Fibroblast of lung (primary cell): ENCODE data around the gene DDRGK1. TPM values are rescaled to one million over a fixed set of nuclear protein-coding genes. Genes with fewer than 3 reads are reported as not detected.
"Not testable (repeated sequence)": the region's sequence is repeated elsewhere in the genome, so short reads cannot be mapped to it uniquely, and the experiment has no call there.

Source experiments
- DNase-seq, 2 donors: peaks; one replicate each; pipeline versions ENCODE4 v3.0.0 to v3.0.0-alpha.2; 2010; ENCODE audit warnings: low read depth in 2 of 2
- H2AFZ ChIP-seq: 2 replicates; pipeline ENCODE4 v1.5.1; 2012; ENCODE audit warnings: low read length, control low read depth, inconsistent platforms
- H3K27ac ChIP-seq: 2 replicates; pipeline ENCODE4 v1.5.1; 2011; ENCODE audit warnings: low read length, control low read depth; ENCODE audit not compliant: insufficient read depth
- H3K27me3 ChIP-seq: 2 replicates; pipeline ENCODE4 v1.5.1; 2011; ENCODE audit warnings: mild to moderate bottlenecking, low read length; ENCODE audit not compliant: control insufficient read depth, insufficient read depth
- H3K36me3 ChIP-seq: 2 replicates; pipeline ENCODE4 v1.5.1; 2011; ENCODE audit warnings: low read length; ENCODE audit not compliant: control insufficient read depth, insufficient read depth
- H3K4me1 ChIP-seq: 2 replicates; pipeline ENCODE4 v1.5.1; 2011; ENCODE audit warnings: low read length; ENCODE audit not compliant: control insufficient read depth, insufficient read depth; ENCODE audit errors: extremely low read depth
- H3K4me2 ChIP-seq: 2 replicates; pipeline ENCODE4 v1.5.1; 2011; ENCODE audit warnings: low read length, control low read depth; ENCODE audit not compliant: insufficient read depth; ENCODE audit errors: extremely low read depth
- H3K4me3 ChIP-seq, 4 experiments: fragments of 200-600 bp in 1 of 4; sonication (generic) in 1 of 4; replicated peaks in 1 of 4; 2 replicates each; pipeline ENCODE4 v1.5.1; 2011 to 2016; ENCODE audit warnings: low read length in 4 of 4, low read depth in 3 of 4, mild to moderate bottlenecking in 3 of 4, control low read depth in 2 of 4, inconsistent platforms in 1 of 4, mixed read lengths in 1 of 4; ENCODE audit not compliant: insufficient read depth in 1 of 4; ENCODE audit errors: control extremely low read depth in 1 of 4
- H3K79me2 ChIP-seq: 2 replicates; pipeline ENCODE4 v1.5.1; 2012; ENCODE audit warnings: mild to moderate bottlenecking, low read length, inconsistent platforms; ENCODE audit not compliant: control insufficient read depth, insufficient read depth
- H3K9ac ChIP-seq: 2 replicates; pipeline ENCODE4 v1.5.1; 2011; ENCODE audit warnings: mild to moderate bottlenecking, low read length, control low read depth; ENCODE audit not compliant: insufficient read depth
- H3K9me3 ChIP-seq: 2 replicates; pipeline ENCODE4 v1.5.1; 2012; ENCODE audit warnings: low read depth, low read length; ENCODE audit not compliant: control insufficient read depth, insufficient read depth
- H4K20me1 ChIP-seq: 2 replicates; pipeline ENCODE4 v1.5.1; 2011; ENCODE audit warnings: low read length; ENCODE audit not compliant: control insufficient read depth, insufficient read depth; ENCODE audit errors: extremely low read depth
- EZH2 ChIP-seq: IDR thresholded peaks from 2 replicates; pipeline ENCODE4 v1.5.1; 2012; ENCODE audit warnings: low read length, control low read depth, mild to moderate bottlenecking; ENCODE audit errors: missing control alignments
- polyA plus RNA-seq, 2 donors: library from polyadenylated mRNA; depleted of rRNA in 1 of 2; stranded (reverse) in 1 of 2; unstranded in 1 of 2; fragments of >200 nt; gene quantifications; 2 replicates each; pipeline ENCODE4 v1.2.1, GENCODE V29; 2011 to 2012; ENCODE audit warnings: missing spikeins in 1 of 2
- total RNA-seq: library from RNA; depleted of rRNA; stranded (reverse); fragments of >200 nt; gene quantifications from 2 replicates; pipeline ENCODE4 v1.2.1, GENCODE V29; 2014
- TF ChIP-seq, protein P1 (sequence below), 2 donors: IDR thresholded peaks in 1 of 2; conservative IDR thresholded peaks in 1 of 2; 1 replicate in 1 of 2; 2 replicates in 1 of 2; pipeline ENCODE4 v1.5.1; 2011 to 2012; ENCODE audit warnings: low read length in 2 of 2, control low read depth in 1 of 2, inconsistent platforms in 1 of 2, low read depth in 1 of 2, mild to moderate bottlenecking in 1 of 2

The DDRGK1 gene
- total and polyA plus RNA-seq, 2 donors (not counting 1 experiment from before 2014, with no cell fraction given), result 35.5 to 37.5 TPM

DNA sequence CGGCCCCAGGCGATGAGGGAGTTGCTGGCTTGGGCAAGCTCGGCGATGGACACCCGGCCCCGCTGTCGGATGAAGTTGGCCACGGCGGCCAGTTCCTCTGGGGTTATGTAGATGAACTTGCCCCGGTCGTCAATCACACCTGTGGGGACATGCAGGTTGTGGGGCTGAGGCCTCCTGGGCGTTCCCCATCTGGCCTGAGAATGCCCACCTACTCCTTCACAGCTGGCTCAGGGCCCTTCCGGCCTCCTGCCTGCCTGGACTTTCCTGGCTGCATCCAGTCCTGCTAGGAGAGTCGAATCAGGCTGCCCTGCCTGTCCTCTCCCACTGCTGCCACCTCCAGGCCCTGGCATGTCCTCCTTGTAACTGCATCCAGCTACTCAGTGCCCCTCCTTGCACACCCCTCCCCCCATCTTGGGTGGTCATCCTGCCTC lies 13.8 kb downstream of the DDRGK1 start:
- Histone ChIP-seq H4K20me1 (no peaks in the 10 kb centered on the region), H3K4me1 (no peaks in the 10 kb centered on the region), H3K4me3 (no peak overlapping the region), H3K27ac (no peak overlapping the region), H3K4me2 (no peak overlapping the region), H2AFZ (no peak overlapping the region), H3K36me3 (peaks cover 26% of the 10 kb centered on the region), H3K9me3 (no peaks in the 10 kb centered on the region), H3K79me2 (no peaks in the 10 kb centered on the region), H3K9ac (no peak overlapping the region), H3K27me3 (no peaks in the 10 kb centered on the region)
- TF ChIP-seq, protein P1, sequence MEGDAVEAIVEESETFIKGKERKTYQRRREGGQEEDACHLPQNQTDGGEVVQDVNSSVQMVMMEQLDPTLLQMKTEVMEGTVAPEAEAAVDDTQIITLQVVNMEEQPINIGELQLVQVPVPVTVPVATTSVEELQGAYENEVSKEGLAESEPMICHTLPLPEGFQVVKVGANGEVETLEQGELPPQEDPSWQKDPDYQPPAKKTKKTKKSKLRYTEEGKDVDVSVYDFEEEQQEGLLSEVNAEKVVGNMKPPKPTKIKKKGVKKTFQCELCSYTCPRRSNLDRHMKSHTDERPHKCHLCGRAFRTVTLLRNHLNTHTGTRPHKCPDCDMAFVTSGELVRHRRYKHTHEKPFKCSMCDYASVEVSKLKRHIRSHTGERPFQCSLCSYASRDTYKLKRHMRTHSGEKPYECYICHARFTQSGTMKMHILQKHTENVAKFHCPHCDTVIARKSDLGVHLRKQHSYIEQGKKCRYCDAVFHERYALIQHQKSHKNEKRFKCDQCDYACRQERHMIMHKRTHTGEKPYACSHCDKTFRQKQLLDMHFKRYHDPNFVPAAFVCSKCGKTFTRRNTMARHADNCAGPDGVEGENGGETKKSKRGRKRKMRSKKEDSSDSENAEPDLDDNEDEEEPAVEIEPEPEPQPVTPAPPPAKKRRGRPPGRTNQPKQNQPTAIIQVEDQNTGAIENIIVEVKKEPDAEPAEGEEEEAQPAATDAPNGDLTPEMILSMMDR (conservative IDR thresholded peaks at IDR 0.05 in 1 of 2, IDR thresholded peaks at IDR 0.05 in 1 of 2; ENCODE audit: low read depth in 1 of 2, low read length in 2 of 2), result no peak
- no peak for TF ChIP-seq EZH2
- no peak for DNase-seq

DNA sequence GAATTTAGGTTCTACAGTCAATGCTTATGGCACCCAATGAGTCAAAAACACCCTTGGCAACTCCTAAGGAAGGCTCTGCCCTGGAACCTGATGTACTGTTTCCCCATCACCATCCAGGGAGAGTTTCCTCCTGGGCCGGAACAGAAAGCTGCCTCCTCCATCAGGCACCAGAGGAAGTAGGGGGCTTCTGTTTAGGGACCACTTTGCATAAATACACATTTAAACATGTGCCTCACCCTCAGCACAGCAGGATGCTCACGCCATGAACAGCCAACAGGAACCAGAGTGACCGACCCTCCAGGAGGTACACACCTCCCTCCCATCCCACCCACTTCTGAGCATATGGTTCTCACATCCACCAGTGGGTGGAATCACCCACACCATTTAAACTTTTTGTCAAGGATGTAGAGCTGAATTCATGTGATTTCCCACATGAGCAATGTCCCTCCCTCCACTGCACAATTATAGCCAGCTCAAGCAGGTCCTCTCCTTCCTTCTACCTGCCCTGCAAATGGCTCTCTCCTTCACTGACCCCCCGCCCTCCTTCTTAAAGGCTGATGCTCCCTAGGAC lies 14.8 kb downstream of the DDRGK1 start:
- Histone ChIP-seq H3K4me1 (no peaks in the 10 kb centered on the region), H3K27ac (no peak overlapping the region), H3K4me3 (no peak overlapping the region), H3K4me2 (no peak overlapping the region), H3K9me3 (no peaks in the 10 kb centered on the region), H3K27me3 (no peaks in the 10 kb centered on the region), H2AFZ (no peak overlapping the region), H4K20me1 (no peaks in the 10 kb centered on the region), H3K9ac (no peak overlapping the region), H3K79me2 (no peaks in the 10 kb centered on the region), H3K36me3 (peaks cover 22% of the 10 kb centered on the region)
- TF ChIP-seq EZH2, result no peak
- TF ChIP-seq, protein P1 (conservative IDR thresholded peaks at IDR 0.05 in 1 of 2, IDR thresholded peaks at IDR 0.05 in 1 of 2; ENCODE audit: low read depth in 1 of 2, low read length in 2 of 2), result no peak
- DNase-seq, result no peak

GRCh38 chr20:3188823-3189413 lies 15.6 kb downstream of the DDRGK1 start:
- Histone ChIP-seq H3K27ac (no peak overlapping the region), H3K27me3 (no peaks in the 10 kb centered on the region), H3K36me3 (peaks cover 19% of the 10 kb centered on the region), H3K4me2 (no peak overlapping the region), H3K79me2 (no peaks in the 10 kb centered on the region), H3K4me3 (no peak overlapping the region), H2AFZ (no peak overlapping the region), H3K4me1 (no peaks in the 10 kb centered on the region), H3K9me3 (no peaks in the 10 kb centered on the region), H4K20me1 (no peaks in the 10 kb centered on the region), H3K9ac (no peak overlapping the region)
- DNase-seq, result no peak
- TF ChIP-seq EZH2, result no peak
- TF ChIP-seq, protein P1 (conservative IDR thresholded peaks at IDR 0.05 in 1 of 2, IDR thresholded peaks at IDR 0.05 in 1 of 2; ENCODE audit: low read depth in 1 of 2, low read length in 2 of 2), result no peak

- not testable (repeated sequence) for H3K9ac ChIP-seq, H3K27ac ChIP-seq, H3K4me1 ChIP-seq, H3K4me3 ChIP-seq, H3K79me2 ChIP-seq, H3K4me2 ChIP-seq, H4K20me1 ChIP-seq, H2AFZ ChIP-seq, DNase-seq, H3K27me3 ChIP-seq, H3K9me3 ChIP-seq
- H3K36me3 ChIP-seq, result peaks cover 16% of the 10 kb centered on the region
Observed at GRCh38 chr20:3187861-3188260, 16.6 kb downstream of the DDRGK1 start.
